ENCODE results near the gene CARMIL1.

The CARMIL1 gene

DNA sequence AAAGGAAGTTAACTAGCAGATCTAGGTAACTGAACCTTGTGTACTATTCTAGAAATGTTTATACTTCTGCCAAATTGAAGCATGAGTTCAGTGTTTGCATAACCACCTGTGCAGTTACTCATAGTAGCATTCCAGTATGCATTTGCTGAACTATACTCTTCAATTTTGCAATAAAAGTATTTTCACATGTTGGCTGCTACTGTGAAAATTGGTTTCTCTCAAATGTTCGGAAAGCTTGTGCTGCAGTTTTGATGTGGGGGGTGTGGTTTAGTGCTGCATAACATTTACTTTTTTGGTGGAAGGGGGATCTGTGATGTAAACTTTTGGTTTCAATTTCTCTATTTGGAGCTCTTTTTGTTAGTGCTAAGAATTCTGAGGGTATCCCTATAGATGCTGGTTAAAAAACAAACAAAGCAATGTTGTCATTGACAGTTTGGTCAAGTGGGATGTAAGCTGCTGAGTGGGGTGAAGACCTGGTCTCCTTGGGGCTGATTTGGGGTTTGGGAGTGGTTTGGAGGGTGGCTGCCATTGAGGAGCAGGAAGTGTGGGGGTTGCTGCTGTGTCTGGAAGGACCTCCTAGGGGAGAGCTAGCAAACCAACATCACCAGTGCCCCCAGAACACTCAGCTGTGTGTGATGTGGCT, 87.8 kb downstream of the CARMIL1 start:
- no peak for DNase-seq (ENCODE audit: insufficient read length, low spot score)
- no peak for FAIRE-seq
- TF ChIP-seq, protein P1, sequence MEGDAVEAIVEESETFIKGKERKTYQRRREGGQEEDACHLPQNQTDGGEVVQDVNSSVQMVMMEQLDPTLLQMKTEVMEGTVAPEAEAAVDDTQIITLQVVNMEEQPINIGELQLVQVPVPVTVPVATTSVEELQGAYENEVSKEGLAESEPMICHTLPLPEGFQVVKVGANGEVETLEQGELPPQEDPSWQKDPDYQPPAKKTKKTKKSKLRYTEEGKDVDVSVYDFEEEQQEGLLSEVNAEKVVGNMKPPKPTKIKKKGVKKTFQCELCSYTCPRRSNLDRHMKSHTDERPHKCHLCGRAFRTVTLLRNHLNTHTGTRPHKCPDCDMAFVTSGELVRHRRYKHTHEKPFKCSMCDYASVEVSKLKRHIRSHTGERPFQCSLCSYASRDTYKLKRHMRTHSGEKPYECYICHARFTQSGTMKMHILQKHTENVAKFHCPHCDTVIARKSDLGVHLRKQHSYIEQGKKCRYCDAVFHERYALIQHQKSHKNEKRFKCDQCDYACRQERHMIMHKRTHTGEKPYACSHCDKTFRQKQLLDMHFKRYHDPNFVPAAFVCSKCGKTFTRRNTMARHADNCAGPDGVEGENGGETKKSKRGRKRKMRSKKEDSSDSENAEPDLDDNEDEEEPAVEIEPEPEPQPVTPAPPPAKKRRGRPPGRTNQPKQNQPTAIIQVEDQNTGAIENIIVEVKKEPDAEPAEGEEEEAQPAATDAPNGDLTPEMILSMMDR (IDR thresholded peaks at IDR 0.05; ENCODE audit: insufficient read depth, missing control alignments), result no peak

DNA sequence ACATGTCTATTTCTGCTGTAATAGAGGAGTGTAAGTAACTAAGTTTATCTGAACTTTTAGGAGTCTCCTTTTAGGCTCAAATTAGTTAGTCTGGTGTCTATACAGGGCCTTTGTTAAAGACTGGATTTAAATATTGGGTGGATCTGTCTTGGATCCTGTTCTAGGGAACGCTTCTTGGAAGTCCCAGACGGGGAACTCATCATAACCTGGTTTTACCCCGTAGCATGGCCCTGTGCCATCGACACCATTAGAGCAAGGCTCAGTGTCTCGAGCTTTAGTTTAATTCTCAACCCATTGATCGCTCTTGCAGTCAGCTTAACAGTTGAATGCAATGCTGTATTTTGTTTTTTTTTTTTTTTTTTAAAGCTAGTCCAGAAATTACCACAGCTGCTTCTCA, 89.9 kb downstream of the CARMIL1 start:
- FAIRE-seq, result peak; percentile 16
- no peak for DNase-seq (ENCODE audit: insufficient read length, low spot score)
- TF ChIP-seq, protein P1 (IDR thresholded peaks at IDR 0.05; ENCODE audit: insufficient read depth, missing control alignments), result no peak

- FAIRE-seq, result no peak
- no peak for DNase-seq (ENCODE audit: insufficient read length, low spot score)
- TF ChIP-seq, protein P1 (IDR thresholded peaks at IDR 0.05; ENCODE audit: insufficient read depth, missing control alignments), result no peak
Observed at GRCh38 chr6:25369433-25370177, 90.4 kb downstream of the CARMIL1 start.

- TF ChIP-seq, protein P1 (IDR thresholded peaks at IDR 0.05; ENCODE audit: insufficient read depth, missing control alignments), result no peak
- FAIRE-seq, result no peak
- no peak for DNase-seq (ENCODE audit: insufficient read length, low spot score)
Observed at GRCh38 chr6:25370178-25371036, 91.2 kb downstream of the CARMIL1 start.

GRCh38 chr6:25371037-25371347, 91.8 kb downstream of the CARMIL1 start:
- TF ChIP-seq, protein P1 (IDR thresholded peaks at IDR 0.05; ENCODE audit: insufficient read depth, missing control alignments), result no peak
- DNase-seq (ENCODE audit: insufficient read length, low spot score) (no peak), FAIRE-seq (no peak)

- no peak for FAIRE-seq
Observed at GRCh38 chr6:25375125-25375524, 96.0 kb downstream of the CARMIL1 start.

More at GRCh38 chr6:25375125-25375524, 96.0 kb downstream of the CARMIL1 start:
- TF ChIP-seq, protein P1 (IDR thresholded peaks at IDR 0.05; ENCODE audit: insufficient read depth, missing control alignments), result no peak
- no peak for DNase-seq (ENCODE audit: insufficient read length, low spot score)
